Hepatocyte (in vitro differentiated cells): ENCODE results near the gene FBLL1. TPM values are rescaled to one million over a fixed set of nuclear protein-coding genes. Genes with fewer than 3 reads are reported as not detected.

ENCODE experiments used
- DNase-seq: peaks from one replicate; pipeline ENCODE4 v3.0.0-alpha.2; 2016; ENCODE audit warnings: low spot score
- H2AFZ ChIP-seq: fragments of 200-600 bp; sonication (generic); 2 replicates; pipeline ENCODE4 v1.6.0; 2016; ENCODE audit warnings: antibody characterized with exemption, mild to moderate bottlenecking
- H3K27ac ChIP-seq: fragments of 200-600 bp; sonication (generic); 2 replicates; pipeline ENCODE4 v1.5.1; 2016; ENCODE audit warnings: mild to moderate bottlenecking
- H3K27me3 ChIP-seq: fragments of 200-600 bp; sonication (generic); 2 replicates; pipeline ENCODE4 v1.6.1; 2016
- H3K36me3 ChIP-seq: fragments of 200-600 bp; sonication (generic); replicated peaks from 2 replicates; pipeline ENCODE4 v1.5.1; 2016; ENCODE audit warnings: low read depth; ENCODE audit not compliant: insufficient read depth
- H3K4me1 ChIP-seq: fragments of 200-600 bp; sonication (generic); 2 replicates; pipeline ENCODE4 v1.5.1; 2016; ENCODE audit warnings: mild to moderate bottlenecking, moderate library complexity; ENCODE audit not compliant: insufficient read depth
- H3K4me2 ChIP-seq: fragments of 200-600 bp; sonication (generic); 2 replicates; pipeline ENCODE4 v1.6.0; 2016
- H3K4me3 ChIP-seq: fragments of 200-600 bp; sonication (generic); 2 replicates; pipeline ENCODE4 v1.5.1; 2016; ENCODE audit warnings: mild to moderate bottlenecking
- H3K79me2 ChIP-seq: fragments of 200-600 bp; sonication (generic); 2 replicates; pipeline ENCODE4 v1.6.0; 2017; ENCODE audit warnings: mild to moderate bottlenecking
- H3K9me2 ChIP-seq: fragments of 200-600 bp; sonication (generic); replicated peaks from 2 replicates; pipeline ENCODE4 v1.6.0; 2017; ENCODE audit warnings: mild to moderate bottlenecking; ENCODE audit not compliant: insufficient read depth
- H3K9me3 ChIP-seq: fragments of 200-600 bp; sonication (generic); 2 replicates; pipeline ENCODE4 v1.5.1; 2016; ENCODE audit warnings: low read depth, mild to moderate bottlenecking
- H4K20me1 ChIP-seq: fragments of 200-600 bp; sonication (generic); 2 replicates; pipeline ENCODE4 v1.6.0; 2016; ENCODE audit warnings: mild to moderate bottlenecking; ENCODE audit not compliant: insufficient read depth, poor library complexity, severe bottlenecking
- CTCF ChIP-seq: fragments of 200-600 bp; sonication (generic); IDR thresholded peaks from 2 replicates; pipeline ENCODE4 v1.5.1; 2016; ENCODE audit warnings: antibody characterized with exemption, mild to moderate bottlenecking; ENCODE audit not compliant: poor library complexity
- EZH2 ChIP-seq: fragments of 200-600 bp; sonication (generic); IDR thresholded peaks from 2 replicates; pipeline ENCODE4 v1.6.1; 2016; ENCODE audit warnings: antibody characterized with exemption, mild to moderate bottlenecking, borderline replicate concordance
- EZH2phosphoT487 ChIP-seq: fragments of 200-600 bp; sonication (generic); IDR thresholded peaks from one replicate; pipeline ENCODE4 v1.6.1; 2018; ENCODE audit warnings: antibody characterized with exemption, mild to moderate bottlenecking, low read depth, moderate library complexity; ENCODE audit not compliant: unreplicated experiment, severe bottlenecking
- WGBS: methylation state at CpG from one replicate; pipeline ENCODE4 v1.1.6; 2016; ENCODE audit warnings: low lambda C conversion rate; ENCODE audit errors: missing lambda C conversion rate; 5-methylcytosine and 5-hydroxymethylcytosine counted together
- polyA plus RNA-seq: library from polyadenylated mRNA; unstranded; fragments of >200 nt; fragmentation: Nextera tagmentation; extraction: Ambion mirVana; gene quantifications from 2 replicates; pipeline ENCODE4 v1.2.1, GENCODE V29; 2016
- total RNA-seq: library from RNA; depleted of rRNA; stranded (reverse); fragments of >200 nt; gene quantifications from 2 replicates; pipeline ENCODE4 v1.2.3, GENCODE V29; 2014

Gene FBLL1
- total and polyA plus RNA-seq, 2 experiments from 2014 or later = 1.7 to 2.4 TPM

- no peak overlapping the region for H2AFZ ChIP-seq
- no peak overlapping the region for H3K4me3 ChIP-seq
- H3K9me3 ChIP-seq = no peaks in the 10 kb centered on the region
- WGBS = 93% methylated on average over 7 of the region's 7 CpGs
- H3K27ac ChIP-seq = no peak overlapping the region
- peaks cover 80% of the 10 kb centered on the region for H3K79me2 ChIP-seq
- peaks cover 9% of the 10 kb centered on the region for H3K4me1 ChIP-seq
- H3K9me2 ChIP-seq = no peaks in the 10 kb centered on the region
- TF ChIP-seq CTCF (no peak), EZH2phosphoT487 (no peak), EZH2 (no peak)
- H3K4me2 ChIP-seq = peak overlapping the region; percentile 81
- H3K36me3 ChIP-seq = no peaks in the 10 kb centered on the region
- no peaks in the 10 kb centered on the region for H3K27me3 ChIP-seq
- no peak for DNase-seq
- H4K20me1 ChIP-seq = peaks cover 67% of the 10 kb centered on the region
Observed at GRCh38 chr5:168575391-168576372, 46.6 kb downstream of the FBLL1 start.

- peak overlapping the region; percentile 81 for H3K4me2 ChIP-seq
- peaks cover 57% of the 10 kb centered on the region for H3K79me2 ChIP-seq
- H3K36me3 ChIP-seq = no peaks in the 10 kb centered on the region
- H2AFZ ChIP-seq = no peak overlapping the region
- 19% methylated on average over 3 of the region's 3 CpGs for WGBS
- no peak for TF ChIP-seq EZH2
- TF ChIP-seq EZH2phosphoT487 = no peak
- no peak for TF ChIP-seq CTCF
- H3K9me2 ChIP-seq = no peaks in the 10 kb centered on the region
- no peak for DNase-seq
- no peaks in the 10 kb centered on the region for H3K9me3 ChIP-seq
- peak overlapping the region; percentile 99 for H3K27ac ChIP-seq
- H4K20me1 ChIP-seq = peaks cover 44% of the 10 kb centered on the region
- H3K4me3 ChIP-seq = peak overlapping the region; percentile 92
- H3K4me1 ChIP-seq = peaks cover 9% of the 10 kb centered on the region
- H3K27me3 ChIP-seq = no peaks in the 10 kb centered on the region
Observed at GRCh38 chr5:168578006-168578405, 48.9 kb downstream of the FBLL1 start.

GRCh38 chr5:168578538-168579487 is 49.7 kb downstream of the FBLL1 start, which contains the start of gene PANK3:
Gene PANK3 (minus strand): TSS chr5:168579368. CDS start chr5:168579283, 85 bp downstream.
- Histone ChIP-seq H3K27ac (peak within 1 kb of the TSS; percentile 99), H3K9me3 (no peaks in the 10 kb centered on the region), H3K4me1 (peaks cover 9% of the 10 kb centered on the region), H3K27me3 (no peaks in the 10 kb centered on the region), H3K9me2 (no peaks in the 10 kb centered on the region), H3K36me3 (no peaks in the 10 kb centered on the region), H3K4me3 (peak within 1 kb of the TSS; percentile 92), H3K4me2 (peak within 1 kb of the TSS; percentile 81), H3K79me2 (peaks cover 50% of the 10 kb centered on the region), H2AFZ (peak within 1 kb of the TSS; percentile 67), H4K20me1 (peaks cover 42% of the 10 kb centered on the region)
- WGBS = under 1% methylated on average over 38 of the region's 63 CpGs
- TF ChIP-seq CTCF = no peak
- no peak for TF ChIP-seq EZH2
- no peak for TF ChIP-seq EZH2phosphoT487
- DNase-seq = peak; percentile 79
